K562 (cell line): ENCODE data around the gene ARHGAP22. TPM values are rescaled to one million over a fixed set of nuclear protein-coding genes. Genes with fewer than 3 reads are reported as not detected.

Experiments used
- ATAC-seq: fragments of 200-7000 bp; cut with Tn5 transposase; 3 replicates; pipeline ENCODE4 v1.9.1; 2020; ENCODE audit warnings: moderate library complexity
- BruUV-seq: library from RNA; stranded (reverse); fragments of 400-500 nt; replicated peaks from 2 replicates; lab custom pipeline; 2021; lab: Mats Ljungman, UMichigan
- CTCF ChIA-PET: fragments of 300-600 bp; formaldehyde crosslinking; extraction: SDS; loops from one replicate; lab custom pipeline; 2021; ENCODE audit warnings: low intra/inter-chr PET ratio; lab: Yijun Ruan, JAX
- POLR2A ChIA-PET: fragments of 300-600, 350-650 bp; sonication (Branson Sonifier 250); formaldehyde crosslinking; extraction: SDS; loops from one replicate; lab custom pipeline; 2021; ENCODE audit warnings: antibody characterized with exemption, inconsistent platforms; lab: Yijun Ruan, JAX
- DNase-seq, 4 experiments: peaks; one replicate each; pipeline versions ENCODE4 v3.0.0 to v3.0.0-alpha.2; 2011 to 2018; ENCODE audit warnings: low spot score in 3 of 4, mixed read lengths in 3 of 4; ENCODE audit errors: extremely low read depth in 1 of 4
- FAIRE-seq: peaks from 2 replicates; lab custom pipeline; 2011; peaks lifted over from hg19 to GRCh38; lab: Jason Lieb, UNC
- H2AFZ ChIP-seq: 2 replicates; pipeline ENCODE4 v1.6.0; 2011; ENCODE audit warnings: low read depth, low read length, control low read depth, inconsistent platforms
- H3K27ac ChIP-seq: fragments of 200-600 bp; 3 replicates; pipeline ENCODE4 v1.8.0; 2011; ENCODE audit warnings: low read depth, mild to moderate bottlenecking, control low read depth, inconsistent platforms, low read length, moderate library complexity, mixed read lengths; ENCODE audit errors: extremely low read depth
- H3K27me3 ChIP-seq, 2 experiments: fragments of 300-600 bp in 1 of 2; 2 replicates in 1 of 2; 3 replicates in 1 of 2; pipeline versions ENCODE4 v1.6.0 to v1.8.0; 2011; ENCODE audit warnings: inconsistent platforms in 2 of 2, low read length in 2 of 2, mild to moderate bottlenecking in 1 of 2, mixed read lengths in 1 of 2, moderate library complexity in 1 of 2; ENCODE audit not compliant: control insufficient read depth in 2 of 2, insufficient read depth in 2 of 2
- H3K36me3 ChIP-seq: fragments of 300-600 bp; 3 replicates; pipeline ENCODE4 v1.8.0; 2011; ENCODE audit warnings: mild to moderate bottlenecking, low read length, inconsistent platforms; ENCODE audit not compliant: control insufficient read depth, insufficient read depth
- H3K4me1 ChIP-seq, 2 experiments: fragments of 200-600 bp in 1 of 2; replicated peaks in 1 of 2; 2 replicates in 1 of 2; 3 replicates in 1 of 2; pipeline versions ENCODE4 v1.5.1 to v1.8.0; 2011; ENCODE audit warnings: inconsistent platforms in 2 of 2, low read length in 2 of 2, mild to moderate bottlenecking in 1 of 2, mixed read lengths in 1 of 2, moderate library complexity in 1 of 2; ENCODE audit not compliant: control insufficient read depth in 2 of 2, insufficient read depth in 2 of 2
- H3K4me2 ChIP-seq: 2 replicates; pipeline ENCODE4 v1.6.1; 2011; ENCODE audit warnings: low read length, control low read depth, inconsistent platforms, mixed read lengths; ENCODE audit not compliant: insufficient read depth
- H3K4me3 ChIP-seq: fragments of 200-600 bp; sonication (generic), shearing (Covaris generic); 2 replicates; pipeline ENCODE4 v1.5.1; 2016; ENCODE audit warnings: control low read depth, inconsistent platforms
- H3K79me2 ChIP-seq: fragments of 200-600 bp; 3 replicates; pipeline ENCODE4 v1.8.0; 2011; ENCODE audit warnings: low read length, inconsistent platforms; ENCODE audit not compliant: control insufficient read depth, insufficient read depth
- H3K9ac ChIP-seq, 2 experiments: 2 replicates each; pipeline versions ENCODE4 v1.6.0 to v1.6.1; 2011; ENCODE audit warnings: low read depth in 2 of 2, low read length in 2 of 2, control low read depth in 1 of 2, inconsistent platforms in 1 of 2, mild to moderate bottlenecking in 1 of 2, mixed read lengths in 1 of 2; ENCODE audit not compliant: insufficient read depth in 1 of 2
- H3K9me1 ChIP-seq: one replicate; pipeline ENCODE4 v1.6.0; 2011; ENCODE audit warnings: inconsistent platforms, mild to moderate bottlenecking, low read length, moderate library complexity; ENCODE audit not compliant: control insufficient read depth, insufficient read depth
- H3K9me3 ChIP-seq: replicated peaks from 2 replicates; pipeline ENCODE4 v1.5.1; 2011; ENCODE audit warnings: low read depth, low read length, inconsistent platforms; ENCODE audit not compliant: control insufficient read depth, insufficient read depth
- H4K20me1 ChIP-seq: replicated peaks from 2 replicates; pipeline ENCODE4 v1.6.1; 2011; ENCODE audit warnings: low read length, inconsistent platforms, mixed read lengths; ENCODE audit not compliant: control insufficient read depth, insufficient read depth
- ADNP ChIP-seq: fragments of 200-800 bp; sonication (Bioruptor generic); IDR thresholded peaks from 2 replicates; pipeline ENCODE4 v1.6.1; 2016; ENCODE audit warnings: missing genetic modification characterization, missing compliant biosample characterization
- CBX2 ChIP-seq: fragments of 200-600 bp; sonication (generic); IDR thresholded peaks from one replicate; pipeline ENCODE4 v1.6.1; 2012; ENCODE audit warnings: mild to moderate bottlenecking, low read length, inconsistent platforms; ENCODE audit not compliant: insufficient read depth, poor library complexity, severe bottlenecking
- EP400 ChIP-seq: fragments of 450-650 bp; IDR thresholded peaks from 2 replicates; pipeline ENCODE4 v1.6.1; 2017; ENCODE audit warnings: antibody characterized with exemption, mild to moderate bottlenecking, moderate library complexity
- HNRNPUL1 ChIP-seq: fragments of 200-400 bp; formaldehyde crosslinking; IDR thresholded peaks from 2 replicates; pipeline ENCODE4 v1.6.1; 2017; ENCODE audit warnings: low read length
- MAZ ChIP-seq, 2 experiments: fragments of 450-650 bp in 1 of 2; sonication (generic) in 1 of 2; formaldehyde crosslinking; IDR thresholded peaks in 1 of 2; conservative IDR thresholded peaks in 1 of 2; 2 replicates each; pipeline versions ENCODE4 v1.4.0 to v1.5.0; 2020; ENCODE audit warnings: mild to moderate bottlenecking in 1 of 2, missing genetic modification reagents in 1 of 2
- PHTF2 ChIP-seq: fragments of 250-450 bp; sonication (Bioruptor Pico); IDR thresholded peaks from 2 replicates; pipeline ENCODE4 v1.5.0; 2021; ENCODE audit warnings: mild to moderate bottlenecking
- RBM39 ChIP-seq: fragments of 200-400 bp; formaldehyde crosslinking; optimal IDR thresholded peaks from 2 replicates; pipeline ENCODE3; 2018; ENCODE audit warnings: low read depth, low read length
- RHOXF2B ChIP-seq: fragments of 250-450 bp; sonication (Bioruptor Pico); conservative IDR thresholded peaks from 2 replicates; pipeline ENCODE4 v1.5.1; 2021
- SPI1 ChIP-seq: IDR thresholded peaks from 2 replicates; pipeline ENCODE4 v1.6.1; 2011; ENCODE audit warnings: low read depth, low read length, control low read depth, borderline replicate concordance
- TEAD4 ChIP-seq, 2 experiments: sonication (generic) in 1 of 2; formaldehyde crosslinking in 1 of 2; IDR thresholded peaks; 2 replicates each; pipeline versions ENCODE4 v1.6.1 to v1.8.0; 2012 to 2022; ENCODE audit warnings: borderline replicate concordance in 1 of 2, inconsistent platforms in 1 of 2, low read length in 1 of 2, mild to moderate bottlenecking in 1 of 2, missing genetic modification reagents in 1 of 2
- ZNF146 ChIP-seq: IDR thresholded peaks from one replicate; pipeline ENCODE4 v1.6.1; 2018; ENCODE audit warnings: missing compliant biosample characterization; ENCODE audit not compliant: unreplicated experiment
- ZNF407 ChIP-seq: fragments of 450-650 bp; IDR thresholded peaks from 2 replicates; pipeline ENCODE4 v1.6.1; 2016; ENCODE audit warnings: low read depth
- WGBS: fragments of 100-300 bp; shearing (Covaris generic); methylation state at CpG from one replicate; pipeline ENCODE4 v1.1.6; 2016; ENCODE audit warnings: low coverage, mixed read lengths; ENCODE audit not compliant: insufficient coverage; ENCODE audit errors: missing lambda C conversion rate; 5-methylcytosine and 5-hydroxymethylcytosine counted together
- in situ Hi-C: fragments of 300-500 bp; cut with MboI; formaldehyde crosslinking; loops from 4 replicates; pipeline ENCODE4 v1.15.0; 2018; ENCODE audit warnings: inconsistent platforms, mixed read lengths
- intact Hi-C: fragments of 100-400 bp; cut with micrococcal nuclease; formaldehyde crosslinking; loops from 2 replicates; pipeline ENCODE4 v1.14.2; 2022
- polyA plus RNA-seq, 8 experiments: library from polyadenylated mRNA; depleted of rRNA in 4 of 8; stranded (reverse) in 5 of 8; unstranded in 3 of 8; fragments of >200 nt; fragmentation: Nextera tagmentation in 2 of 8; fragmentation: Illumina TruSeq in 1 of 8; extraction: Ambion mirVana in 2 of 8; extraction: Trizol in 1 of 8; gene quantifications; 2 replicates each; pipeline versions ENCODE4 v1.2.1 to v1.2.3, GENCODE V29; 2011 to 2014; ENCODE audit warnings: inconsistent platforms in 1 of 8, missing spikeins in 1 of 8
- total RNA-seq, 7 experiments: library from RNA; depleted of rRNA in 6 of 7; stranded (reverse); fragments of >200 nt in 6 of 7; fragmentation: Illumina TruSeq in 2 of 7; extraction: Trizol in 2 of 7; gene quantifications; 2 replicates each; pipeline versions ENCODE4 v1.2.1 to v1.2.3, GENCODE V29; 2011 to 2021; ENCODE audit warnings: low replicate concordance in 1 of 7
- TF ChIP-seq, protein P1 (sequence below): fragments of 250-450 bp; sonication (Bioruptor Pico); IDR thresholded peaks from 2 replicates; pipeline ENCODE4 v1.5.0; 2020; ENCODE audit warnings: mild to moderate bottlenecking

ARHGAP22 gene
- total and polyA plus RNA-seq, 9 of the 15 experiments (the other 6 are each of a cell fraction or from before 2014, with no cell fraction given) = 1.3 to 28.1 (median 12.7) TPM

DNA sequence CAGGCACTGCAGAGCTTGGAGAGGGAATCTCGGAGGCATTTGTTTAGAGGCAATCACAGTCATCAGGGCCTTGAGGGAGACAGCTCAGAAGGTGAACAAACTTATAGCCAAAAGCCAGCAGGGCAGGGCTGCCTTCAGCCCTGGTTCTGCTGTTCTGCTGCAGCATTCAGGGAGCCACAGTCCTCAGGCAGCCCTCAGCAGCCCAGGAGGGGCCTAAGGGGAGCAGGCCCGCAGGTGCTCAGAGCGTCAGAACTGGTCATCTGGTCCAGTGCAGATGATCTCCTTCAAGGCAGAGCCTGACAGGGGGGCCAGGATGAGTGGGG lies 84.7 kb downstream of the ARHGAP22 start:
- no peak overlapping the region for H2AFZ ChIP-seq
- H3K4me3 ChIP-seq = no peak overlapping the region
- peak overlapping the region in 1 of 2 experiments; percentile 70; a peak in 2 of 4 replicates for H3K9ac ChIP-seq
- H3K4me2 ChIP-seq = no peak overlapping the region
- peaks cover 11 to 53% of the 10 kb centered on the region in 2 experiments; a peak in 3 of 5 replicates for H3K4me1 ChIP-seq
- no peaks in the 10 kb centered on the region for H3K27me3 ChIP-seq
- no TSS peak for BruUV-seq
- intact Hi-C loops = no loop called here
- H3K36me3 ChIP-seq = peaks cover 9% of the 10 kb centered on the region; the same call in 1 of the 3 replicates
- in situ Hi-C loops = no loop called here
- WGBS = 65% methylated on average over 3 of the region's 3 CpGs
- ChIA-PET CTCF (no interaction called here), POLR2A (interaction anchor here (0.6 to 1.2 kb wide), 3 partner anchors 12 to 19 kb away, joined by 3 to 4 read pairs (median 3); no protein-coding TSS in a partner anchor)
- no peak for ATAC-seq
- H3K9me3 ChIP-seq = no peaks in the 10 kb centered on the region; the same call in 1 of the 2 replicates
- no peaks in the 10 kb centered on the region for H3K9me1 ChIP-seq
- no peak for FAIRE-seq
- no peaks in the 10 kb centered on the region for H4K20me1 ChIP-seq
- H3K27ac ChIP-seq = no peak overlapping the region
- H3K79me2 ChIP-seq = peaks cover 86% of the 10 kb centered on the region
- no peak for DNase-seq
- TF ChIP-seq TEAD4 (IDR thresholded peaks at IDR 0.05; ENCODE audit: low read length) (no peak), TEAD4 (CRISPR knock-in tag; IDR thresholded peaks at IDR 0.05; ENCODE audit: borderline replicate concordance) (no peak), CBX2 (no peak), EP400 (no peak), RBM39 (no peak), MAZ (CRISPR knock-in tag; conservative IDR thresholded peaks at IDR 0.05 in 1 of 2, IDR thresholded peaks at IDR 0.05 in 1 of 2) (no peak), ZNF407 (no peak), SPI1 (no peak), HNRNPUL1 (no peak), PHTF2 (CRISPR knock-in tag) (no peak), ZNF146 (no peak), RHOXF2B (CRISPR knock-in tag) (no peak), ADNP (tag) (no peak)
- TF ChIP-seq, protein P1, sequence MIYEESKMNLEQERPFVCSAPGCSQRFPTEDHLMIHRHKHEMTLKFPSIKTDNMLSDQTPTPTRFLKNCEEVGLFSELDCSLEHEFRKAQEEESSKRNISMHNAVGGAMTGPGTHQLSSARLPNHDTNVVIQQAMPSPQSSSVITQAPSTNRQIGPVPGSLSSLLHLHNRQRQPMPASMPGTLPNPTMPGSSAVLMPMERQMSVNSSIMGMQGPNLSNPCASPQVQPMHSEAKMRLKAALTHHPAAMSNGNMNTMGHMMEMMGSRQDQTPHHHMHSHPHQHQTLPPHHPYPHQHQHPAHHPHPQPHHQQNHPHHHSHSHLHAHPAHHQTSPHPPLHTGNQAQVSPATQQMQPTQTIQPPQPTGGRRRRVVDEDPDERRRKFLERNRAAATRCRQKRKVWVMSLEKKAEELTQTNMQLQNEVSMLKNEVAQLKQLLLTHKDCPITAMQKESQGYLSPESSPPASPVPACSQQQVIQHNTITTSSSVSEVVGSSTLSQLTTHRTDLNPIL = no peak
